Adrenal gland (tissue), 12 donors: ENCODE results near the gene ANKS1B. TPM values are rescaled to one million over a fixed set of nuclear protein-coding genes. Genes with fewer than 3 reads are reported as not detected.

Source experiments
- DNase-seq, 7 donors: peaks; one replicate each; pipeline ENCODE4 v3.0.0-alpha.2; 2019 to 2020
- H3K27ac ChIP-seq, 5 donors: fragments of 200-600 bp; sonication (generic) in 4 of 5; 1 replicate in 3 of 5; 2 replicates in 2 of 5; pipeline versions ENCODE4 v1.5.1 to v1.8.0; 2016 to 2020; ENCODE audit warnings: mild to moderate bottlenecking in 1 of 5
- H3K27me3 ChIP-seq: fragments of 200-600 bp; 2 replicates; pipeline ENCODE4 v1.8.0; 2021
- H3K36me3 ChIP-seq, 2 donors: fragments of 200-600 bp; replicated peaks in 1 of 2; 1 replicate in 1 of 2; 2 replicates in 1 of 2; pipeline versions ENCODE4 v1.5.1 to v1.8.0; 2018 to 2022
- H3K4me1 ChIP-seq, 2 donors: fragments of 200-600 bp; replicated peaks in 1 of 2; 1 replicate in 1 of 2; 2 replicates in 1 of 2; pipeline versions ENCODE4 v1.5.1 to v1.8.0; 2018 to 2021
- H3K4me3 ChIP-seq, 4 donors: fragments of 200-600 bp; sonication (generic) in 3 of 4; one replicate each; pipeline ENCODE4 v1.5.1; 2016 to 2018
- H3K9me3 ChIP-seq, 3 donors: fragments of 200-600 bp; sonication (generic) in 1 of 3; replicated peaks in 1 of 3; 1 replicate in 2 of 3; 2 replicates in 1 of 3; pipeline versions ENCODE4 v1.5.1 to v1.8.0; 2016 to 2021
- CTCF ChIP-seq, 6 experiments: fragments of 450-650 bp in 4 of 6; fragments of 200-600 bp in 2 of 6; sonication (generic) in 1 of 6; IDR thresholded peaks; 1 replicate in 5 of 6; 2 replicates in 1 of 6; pipeline versions ENCODE4 v1.5.1 to v1.8.0; 2016 to 2021; ENCODE audit warnings: antibody characterized with exemption in 6 of 6, mild to moderate bottlenecking in 2 of 6, moderate library complexity in 1 of 6
- POLR2A ChIP-seq, 2 donors: fragments of 450-650 bp; IDR thresholded peaks; one replicate each; pipeline ENCODE4 v1.6.1; 2017; ENCODE audit warnings: antibody characterized with exemption in 2 of 2, mild to moderate bottlenecking in 2 of 2, moderate library complexity in 1 of 2
- WGBS, 4 donors: extraction: QIAGEN DNeasy Blood & Tissue Kit in 2 of 4; methylation state at CpG; one replicate each; pipeline versions ENCODE4 v1.1.5 to v1.1.7; 2013 to 2017; 5-methylcytosine and 5-hydroxymethylcytosine counted together
- intact Hi-C, 2 donors: fragments of 100-400 bp; cut with DNase I; formaldehyde crosslinking; loops; one replicate each; pipeline versions ENCODE4 v1.14.1 to v1.15.0; 2022 to 2023
- polyA plus RNA-seq, 3 donors: library from polyadenylated mRNA; stranded (reverse); fragments of 200-250 nt in 2 of 3; fragments of 350-450 nt in 1 of 3; fragmentation: Illumina TruSeq in 1 of 3; extraction: RNeasy Lipid Tissue Mini Kit (QIAGEN cat#74804) in 1 of 3; gene quantifications; one replicate each; pipeline ENCODE4 v1.2.3, GENCODE V29; 2013 to 2014
- total RNA-seq, 9 donors: library from RNA; depleted of rRNA in 4 of 9; stranded (reverse); fragments of >200 nt in 4 of 9; fragments of 120-200 nt in 1 of 9; fragmentation: NEBNext Ultra II Directional in 1 of 9; extraction: Animal tissue kit (Norgen Biotek cat#: 25700) in 1 of 9; gene quantifications; one replicate each; pipeline versions ENCODE4 v1.1.0 to v1.2.4, GENCODE V29; 2013 to 2023
- donor health status: healthy with polysubstance abuse.
- donor health status: Bipolar disorder and iron deficiency.
- donor health status: DM: yes; HTN: yes; CAD: no.
- donor health status: DM: no; HTN: no; CAD: no.
- donor health status: DM: no; HTN: no; CAD: no.
- donor health status: DM: yes; HTN: yes; CAD: no.

The ANKS1B gene
- total and polyA plus RNA-seq, 12 donors: 1.3 to 28.1 (median 8.0) TPM

GRCh38 chr12:98786653-98787052, 1198.1 kb downstream of the ANKS1B start:
- H3K27ac ChIP-seq: no peak overlapping the region
- no peaks in the 10 kb centered on the region for H3K27me3 ChIP-seq
- no peak overlapping the region for H3K4me3 ChIP-seq
- H3K36me3 ChIP-seq: no peaks in the 10 kb centered on the region
- WGBS, 4 donors: 78 to 86% (median 84%) methylated on average over 7 of the region's 7 CpGs
- no peaks in the 10 kb centered on the region for H3K4me1 ChIP-seq
- intact Hi-C loops: no loop called here
- DNase-seq: no peak
- H3K9me3 ChIP-seq: no peaks in the 10 kb centered on the region
- TF ChIP-seq POLR2A (IDR thresholded peaks at IDR 0.05): no peak

- Histone ChIP-seq H3K27me3 (no peaks in the 10 kb centered on the region), H3K36me3 (no peaks in the 10 kb centered on the region), H3K4me3 (no peak overlapping the region), H3K4me1 (no peaks in the 10 kb centered on the region), H3K9me3 (no peaks in the 10 kb centered on the region), H3K27ac (no peak overlapping the region)
- intact Hi-C loops: no loop called here
- WGBS, 4 donors: 87 to 92% (median 89%) methylated on average over 2 of the region's 2 CpGs
- no peak for DNase-seq
- TF ChIP-seq POLR2A (IDR thresholded peaks at IDR 0.05) (no peak), CTCF (IDR thresholded peaks at IDR 0.05) (no peak)
These were observed 1201.3 kb downstream of the ANKS1B start for GRCh38 chr12:98783420-98783819.

- DNase-seq: no peak
- intact Hi-C loops: no loop called here
- H3K4me1 ChIP-seq: no peaks in the 10 kb centered on the region
- no peak overlapping the region for H3K27ac ChIP-seq
- 65 to 72% (median 68%) methylated on average over 4 of the region's 4 CpGs for WGBS, 4 donors
- no peaks in the 10 kb centered on the region for H3K27me3 ChIP-seq
- H3K9me3 ChIP-seq: no peaks in the 10 kb centered on the region
- TF ChIP-seq POLR2A (IDR thresholded peaks at IDR 0.05) (no peak), CTCF (IDR thresholded peaks at IDR 0.05) (no peak)
- no peak overlapping the region for H3K4me3 ChIP-seq
- H3K36me3 ChIP-seq: no peaks in the 10 kb centered on the region
These were observed 1204.5 kb downstream of the ANKS1B start for GRCh38 chr12:98780261-98780660.

GRCh38 chr12:98772818-98773217, 1211.9 kb downstream of the ANKS1B start:
- H3K4me1 ChIP-seq: no peaks in the 10 kb centered on the region
- no peaks in the 10 kb centered on the region for H3K27me3 ChIP-seq
- TF ChIP-seq POLR2A (IDR thresholded peaks at IDR 0.05) (no peak), CTCF (IDR thresholded peaks at IDR 0.05) (no peak)
- H3K9me3 ChIP-seq: no peaks in the 10 kb centered on the region
- WGBS, 4 donors: 93 to 96% (median 95%) methylated on average over 3 of the region's 3 CpGs
- DNase-seq: no peak
- H3K36me3 ChIP-seq: no peaks in the 10 kb centered on the region
- intact Hi-C loops: no loop called here
- no peak overlapping the region for H3K27ac ChIP-seq
- no peak overlapping the region for H3K4me3 ChIP-seq
